HG03280 (cell line): Measurements from ENCODE around the gene ANKMY1.

Source experiments
- ATAC-seq: cut with Tn5 transposase; IDR thresholded peaks from one replicate; pipeline ENCODE4 v1.9.1; 2021; ENCODE audit warnings: mild to moderate bottlenecking, moderate library complexity; ENCODE audit not compliant: unreplicated experiment

The ANKMY1 gene

GRCh38 chr2:240595381-240596079 is 37.7 kb upstream of the ANKMY1 start:
- no peak for ATAC-seq

GRCh38 chr2:240594511-240595380 is 37.0 kb upstream of the ANKMY1 start:
- ATAC-seq, result no peak

- no peak for ATAC-seq
Measured at GRCh38 chr2:240593703-240594451, 36.1 kb upstream of the ANKMY1 start.

GRCh38 chr2:240593026-240593702 is 35.4 kb upstream of the ANKMY1 start:
- no peak for ATAC-seq

GRCh38 chr2:240591784-240592183 is 34.0 kb upstream of the ANKMY1 start:
- ATAC-seq, result no peak

GRCh38 chr2:240591226-240591625 is 33.4 kb upstream of the ANKMY1 start:
- ATAC-seq, result no peak

- no peak for ATAC-seq
Measured at GRCh38 chr2:240590681-240591111, 32.9 kb upstream of the ANKMY1 start.

GRCh38 chr2:240589850-240590525 is 32.2 kb upstream of the ANKMY1 start:
- ATAC-seq, result no peak

- ATAC-seq, result no peak
Measured at GRCh38 chr2:240589375-240589774, 31.6 kb upstream of the ANKMY1 start.

GRCh38 chr2:240588669-240589068 is 30.9 kb upstream of the ANKMY1 start:
- no peak for ATAC-seq

GRCh38 chr2:240588006-240588655 is 30.3 kb upstream of the ANKMY1 start:
- no peak for ATAC-seq

- ATAC-seq, result peak; percentile 0
Measured at GRCh38 chr2:240586919-240587800, 29.4 kb upstream of the ANKMY1 start.

GRCh38 chr2:240586198-240586918 is 28.6 kb upstream of the ANKMY1 start, which contains the start of gene CAPN10:
CAPN10 (plus strand) TSS chr2:240586734; CDS start chr2:240586912, 178 bp downstream.
- peak; percentile 57 for ATAC-seq

- ATAC-seq, result no peak
Measured at GRCh38 chr2:240585681-240586197, 28.0 kb upstream of the ANKMY1 start.

GRCh38 chr2:240585101-240585500 is 27.3 kb upstream of the ANKMY1 start:
- peak; percentile 11 for ATAC-seq

GRCh38 chr2:240584486-240585031 is 26.8 kb upstream of the ANKMY1 start:
- peak; percentile 59 for ATAC-seq

- no peak for ATAC-seq
Measured at GRCh38 chr2:240583774-240584173, 26.0 kb upstream of the ANKMY1 start.
